IPS-18a (cell line): ENCODE data around the gene MAP3K13.
"Not testable (repeated sequence)": the region's sequence is repeated elsewhere in the genome, so short reads cannot be mapped to it uniquely, and the experiment has no call there.

Experiments used
- H3K27ac ChIP-seq: one replicate; pipeline ENCODE4 v1.5.1; 2013; ENCODE audit warnings: low read length
- H3K27me3 ChIP-seq: one replicate; pipeline ENCODE4 v1.6.1; 2013; ENCODE audit warnings: mild to moderate bottlenecking, low read length; ENCODE audit not compliant: control insufficient read depth, insufficient read depth
- H3K36me3 ChIP-seq: one replicate; pipeline ENCODE4 v1.6.1; 2013; ENCODE audit warnings: low read depth, low read length; ENCODE audit not compliant: control insufficient read depth
- H3K4me1 ChIP-seq: one replicate; pipeline ENCODE4 v1.6.1; 2013; ENCODE audit warnings: low read depth, low read length; ENCODE audit not compliant: control insufficient read depth
- H3K4me3 ChIP-seq: one replicate; pipeline ENCODE4 v1.5.1; 2013; ENCODE audit warnings: low read length
- H3K9ac ChIP-seq: one replicate; pipeline ENCODE4 v1.6.1; 2013; ENCODE audit warnings: mild to moderate bottlenecking, low read length, moderate library complexity
- H3K9me3 ChIP-seq: one replicate; pipeline ENCODE4 v1.6.1; 2013; ENCODE audit warnings: low read depth, low read length; ENCODE audit not compliant: control insufficient read depth

The MAP3K13 gene

GRCh38 chr3:185469542-185469941 lies 106.6 kb downstream of the MAP3K13 start:
- Histone ChIP-seq H3K9ac (no peak overlapping the region), H3K27me3 (no peaks in the 10 kb centered on the region), H3K36me3 (no peaks in the 10 kb centered on the region), H3K4me3 (no peak overlapping the region), H3K27ac (no peak overlapping the region), H3K4me1 (peaks cover 4% of the 10 kb centered on the region), H3K9me3 (no peaks in the 10 kb centered on the region)

GRCh38 chr3:185470323-185470722 lies 107.4 kb downstream of the MAP3K13 start:
- no peaks in the 10 kb centered on the region for H3K9me3 ChIP-seq
- peaks cover 4% of the 10 kb centered on the region for H3K4me1 ChIP-seq
- no peaks in the 10 kb centered on the region for H3K36me3 ChIP-seq
- H3K27me3 ChIP-seq, result no peaks in the 10 kb centered on the region
- no peak overlapping the region for H3K9ac ChIP-seq
- no peak overlapping the region for H3K4me3 ChIP-seq
- H3K27ac ChIP-seq, result no peak overlapping the region

DNA sequence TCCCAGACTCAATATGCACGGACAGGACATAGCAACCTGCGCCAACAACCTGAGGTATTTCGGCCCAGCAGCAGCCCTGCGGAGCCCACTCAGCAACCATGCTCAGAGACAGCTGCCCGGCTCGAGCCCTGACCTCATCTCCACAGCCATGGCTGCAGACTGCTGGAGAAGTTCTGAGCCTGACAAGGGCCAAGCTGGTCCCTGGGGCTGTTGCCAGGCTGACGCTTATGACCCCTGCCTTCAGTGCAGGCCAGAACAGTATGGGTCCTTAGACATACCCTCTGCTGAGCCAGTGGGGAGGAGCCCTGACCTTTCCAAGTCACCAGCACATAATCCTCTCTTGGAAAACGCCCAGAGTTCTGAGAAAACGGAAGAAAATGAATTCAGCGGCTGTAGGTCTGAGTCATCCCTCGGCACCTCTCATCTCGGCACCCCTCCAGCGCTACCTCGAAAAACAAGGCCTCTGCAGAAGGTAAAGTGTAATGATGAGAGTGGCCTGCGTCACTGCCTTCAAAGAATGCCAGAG lies 110.4 kb downstream of the MAP3K13 start:
- peaks cover 4% of the 10 kb centered on the region for H3K4me1 ChIP-seq
- no peak overlapping the region for H3K9ac ChIP-seq
- H3K36me3 ChIP-seq, result no peaks in the 10 kb centered on the region
- H3K27ac ChIP-seq, result no peak overlapping the region
- no peaks in the 10 kb centered on the region for H3K9me3 ChIP-seq
- H3K27me3 ChIP-seq, result no peaks in the 10 kb centered on the region
- H3K4me3 ChIP-seq, result no peak overlapping the region

DNA sequence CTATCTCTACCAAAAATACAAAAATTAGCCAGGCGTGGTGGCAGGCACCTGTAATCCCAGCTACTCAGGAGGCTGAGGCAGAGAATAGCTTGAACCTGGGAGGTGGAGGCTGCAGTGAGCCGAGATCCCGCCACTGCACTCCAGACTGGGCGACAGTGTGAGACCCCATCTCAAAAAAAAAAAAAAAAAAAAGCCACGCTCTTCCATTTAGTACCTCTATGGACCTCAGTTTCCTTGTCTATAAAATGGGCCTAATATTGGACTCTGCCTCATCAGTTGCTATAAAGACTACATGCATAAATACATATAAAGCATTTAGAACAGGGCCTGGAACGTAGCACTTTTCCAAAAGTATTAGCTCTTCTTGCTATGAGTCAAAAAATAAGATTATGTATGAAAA lies 112.0 kb downstream of the MAP3K13 start:
- H3K4me1 ChIP-seq, H3K4me3 ChIP-seq, H3K9me3 ChIP-seq, H3K9ac ChIP-seq, H3K36me3 ChIP-seq, H3K27ac ChIP-seq, H3K27me3 ChIP-seq: not testable (repeated sequence)

- Histone ChIP-seq H3K36me3 (no peaks in the 10 kb centered on the region), H3K4me1 (no peaks in the 10 kb centered on the region), H3K27ac (no peak overlapping the region), H3K9me3 (no peaks in the 10 kb centered on the region), H3K4me3 (no peak overlapping the region), H3K9ac (no peak overlapping the region), H3K27me3 (no peaks in the 10 kb centered on the region)
Observed at GRCh38 chr3:185477316-185477715, 114.4 kb downstream of the MAP3K13 start.

DNA sequence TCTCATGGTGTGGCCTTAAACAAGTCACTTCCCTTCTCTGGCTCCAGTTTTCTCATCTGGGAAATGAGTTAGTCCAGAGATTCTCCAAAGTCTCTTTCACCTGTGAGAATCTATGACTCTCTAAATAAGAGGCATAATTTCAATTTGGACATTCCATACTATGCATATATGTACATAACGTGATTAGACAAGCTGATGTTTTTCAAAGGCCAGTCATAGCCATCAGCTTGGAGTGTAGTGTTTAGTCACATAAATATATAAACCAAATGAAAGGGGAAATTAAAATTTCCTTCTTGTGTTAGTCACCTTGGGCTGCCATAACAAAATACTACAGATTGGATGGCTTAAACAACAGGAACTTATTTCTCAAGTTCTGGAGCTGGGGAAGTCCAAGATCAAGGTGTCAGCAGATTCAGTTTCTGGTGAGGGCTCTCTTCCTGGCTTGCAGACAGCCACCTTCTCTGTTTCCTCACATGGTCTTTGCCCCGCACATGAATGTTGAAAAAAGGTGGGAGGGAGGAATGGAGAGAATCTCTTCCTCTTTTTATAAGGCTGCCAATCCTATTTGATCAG lies 116.5 kb downstream of the MAP3K13 start:
- no peaks in the 10 kb centered on the region for H3K27me3 ChIP-seq
- no peaks in the 10 kb centered on the region for H3K4me1 ChIP-seq
- no peaks in the 10 kb centered on the region for H3K36me3 ChIP-seq
- H3K4me3 ChIP-seq, result no peak overlapping the region
- no peak overlapping the region for H3K9ac ChIP-seq
- no peak overlapping the region for H3K27ac ChIP-seq
- no peaks in the 10 kb centered on the region for H3K9me3 ChIP-seq

DNA sequence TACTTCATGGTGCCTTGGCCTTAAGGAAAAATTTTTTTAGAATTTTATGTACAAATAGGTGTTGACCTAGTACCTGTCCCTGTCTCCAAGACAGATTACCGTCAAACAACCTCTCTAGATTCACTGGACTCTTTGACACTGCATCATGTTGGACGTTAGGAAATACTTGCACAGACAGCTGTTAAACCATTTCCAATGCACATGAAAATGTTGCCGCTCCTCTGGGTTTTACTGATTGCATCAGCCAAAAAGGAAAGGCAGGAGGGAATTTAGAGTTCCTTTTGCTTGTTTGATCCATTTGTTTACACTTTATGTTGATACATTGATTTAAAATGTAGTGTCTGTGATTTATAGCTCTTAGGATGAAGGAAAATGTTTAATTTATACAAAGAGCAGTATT lies 121.4 kb downstream of the MAP3K13 start:
- no peak overlapping the region for H3K9ac ChIP-seq
- H3K27ac ChIP-seq, result no peak overlapping the region
- H3K9me3 ChIP-seq, result no peaks in the 10 kb centered on the region
- no peaks in the 10 kb centered on the region for H3K36me3 ChIP-seq
- H3K27me3 ChIP-seq, result no peaks in the 10 kb centered on the region
- no peaks in the 10 kb centered on the region for H3K4me1 ChIP-seq
- no peak overlapping the region for H3K4me3 ChIP-seq

- H3K27me3 ChIP-seq, result no peaks in the 10 kb centered on the region
- peaks cover 3% of the 10 kb centered on the region for H3K36me3 ChIP-seq
Observed at GRCh38 chr3:185486394-185486793, 123.5 kb downstream of the MAP3K13 start.

GRCh38 chr3:185488465-185488864 lies 125.5 kb downstream of the MAP3K13 start:
- no peaks in the 10 kb centered on the region for H3K4me1 ChIP-seq
- H3K27ac ChIP-seq, result no peak overlapping the region
- H3K9ac ChIP-seq, result no peak overlapping the region
- no peaks in the 10 kb centered on the region for H3K27me3 ChIP-seq
- no peaks in the 10 kb centered on the region for H3K9me3 ChIP-seq
- H3K36me3 ChIP-seq, result peaks cover 5% of the 10 kb centered on the region
- no peak overlapping the region for H3K4me3 ChIP-seq

More at GRCh38 chr3:185486394-185486793, 123.5 kb downstream of the MAP3K13 start:
- H3K27ac ChIP-seq, result no peak overlapping the region
- no peaks in the 10 kb centered on the region for H3K9me3 ChIP-seq
- H3K4me3 ChIP-seq, result no peak overlapping the region
- H3K4me1 ChIP-seq, result no peaks in the 10 kb centered on the region
- no peak overlapping the region for H3K9ac ChIP-seq

GRCh38 chr3:185489462-185489861 lies 126.5 kb downstream of the MAP3K13 start:
- Histone ChIP-seq H3K27ac (no peak overlapping the region), H3K4me1 (no peaks in the 10 kb centered on the region), H3K9me3 (no peaks in the 10 kb centered on the region)

GRCh38 chr3:185490241-185490640 lies 127.3 kb downstream of the MAP3K13 start:
- no peaks in the 10 kb centered on the region for H3K4me1 ChIP-seq
- no peaks in the 10 kb centered on the region for H3K27me3 ChIP-seq
- H3K36me3 ChIP-seq, result peaks cover 12% of the 10 kb centered on the region
- no peak overlapping the region for H3K9ac ChIP-seq
- H3K4me3 ChIP-seq, result no peak overlapping the region
- no peak overlapping the region for H3K27ac ChIP-seq
- H3K9me3 ChIP-seq, result no peaks in the 10 kb centered on the region

More at GRCh38 chr3:185489462-185489861, 126.5 kb downstream of the MAP3K13 start:
- Histone ChIP-seq H3K9ac (no peak overlapping the region), H3K36me3 (peaks cover 12% of the 10 kb centered on the region), H3K27me3 (no peaks in the 10 kb centered on the region), H3K4me3 (no peak overlapping the region)
